ENCODE results near the gene ERC2.

- TF ChIP-seq, protein P1, sequence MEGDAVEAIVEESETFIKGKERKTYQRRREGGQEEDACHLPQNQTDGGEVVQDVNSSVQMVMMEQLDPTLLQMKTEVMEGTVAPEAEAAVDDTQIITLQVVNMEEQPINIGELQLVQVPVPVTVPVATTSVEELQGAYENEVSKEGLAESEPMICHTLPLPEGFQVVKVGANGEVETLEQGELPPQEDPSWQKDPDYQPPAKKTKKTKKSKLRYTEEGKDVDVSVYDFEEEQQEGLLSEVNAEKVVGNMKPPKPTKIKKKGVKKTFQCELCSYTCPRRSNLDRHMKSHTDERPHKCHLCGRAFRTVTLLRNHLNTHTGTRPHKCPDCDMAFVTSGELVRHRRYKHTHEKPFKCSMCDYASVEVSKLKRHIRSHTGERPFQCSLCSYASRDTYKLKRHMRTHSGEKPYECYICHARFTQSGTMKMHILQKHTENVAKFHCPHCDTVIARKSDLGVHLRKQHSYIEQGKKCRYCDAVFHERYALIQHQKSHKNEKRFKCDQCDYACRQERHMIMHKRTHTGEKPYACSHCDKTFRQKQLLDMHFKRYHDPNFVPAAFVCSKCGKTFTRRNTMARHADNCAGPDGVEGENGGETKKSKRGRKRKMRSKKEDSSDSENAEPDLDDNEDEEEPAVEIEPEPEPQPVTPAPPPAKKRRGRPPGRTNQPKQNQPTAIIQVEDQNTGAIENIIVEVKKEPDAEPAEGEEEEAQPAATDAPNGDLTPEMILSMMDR (IDR thresholded peaks at IDR 0.05; ENCODE audit: extremely low read depth in 1 of 2, insufficient read depth in 1 of 2, low read depth in 1 of 2, low read length in 2 of 2): no peak
- TF ChIP-seq EZH2 (IDR thresholded peaks at IDR 0.05; ENCODE audit: borderline replicate concordance, low read depth, low read length, severe bottlenecking) (no peak), MYC (IDR thresholded peaks at IDR 0.05; ENCODE audit: low read depth, low read length) (no peak), POLR2AphosphoS5 (IDR thresholded peaks at IDR 0.05; ENCODE audit: insufficient read depth, low read depth, low read length) (no peak), POLR2A (IDR thresholded peaks at IDR 0.05; ENCODE audit: low read depth, low read length) (no peak), FOS (IDR thresholded peaks at IDR 0.05; ENCODE audit: borderline replicate concordance, insufficient read depth, low read length) (no peak)
- TF ChIP-seq, protein P2, sequence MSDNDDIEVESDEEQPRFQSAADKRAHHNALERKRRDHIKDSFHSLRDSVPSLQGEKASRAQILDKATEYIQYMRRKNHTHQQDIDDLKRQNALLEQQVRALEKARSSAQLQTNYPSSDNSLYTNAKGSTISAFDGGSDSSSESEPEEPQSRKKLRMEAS (IDR thresholded peaks at IDR 0.05; ENCODE audit: insufficient read depth, insufficient read length): no peak
Observed at GRCh38 chr3:55923207-55923606, 545.1 kb downstream of the ERC2 start.
